GM20431 (cell line): ENCODE data around the gene RASGRF1.

Experiments
- in situ Hi-C: fragments of 300-500 bp; cut with MseI, MboI; formaldehyde crosslinking; loops from one replicate; pipeline ENCODE4 v1.15.0; 2020; ENCODE audit warnings: low sequenced_read_pairs; ENCODE audit not compliant: unreplicated experiment

RASGRF1 gene

GRCh38 chr15:78991879-78992278 is 98.7 kb downstream of the RASGRF1 start:
- in situ Hi-C loops: no loop called here

GRCh38 chr15:78991476-78991875 is 99.1 kb downstream of the RASGRF1 start:
- in situ Hi-C loops: no loop called here

GRCh38 chr15:78990278-78990677 is 100.3 kb downstream of the RASGRF1 start:
- in situ Hi-C loops: no loop called here

- in situ Hi-C loops: no loop called here
Observed at GRCh38 chr15:78989701-78990240, 100.8 kb downstream of the RASGRF1 start.

- in situ Hi-C loops: no loop called here
Observed at GRCh38 chr15:78988361-78988911, 102.1 kb downstream of the RASGRF1 start.

GRCh38 chr15:78987556-78988360 is 102.8 kb downstream of the RASGRF1 start:
- in situ Hi-C loops: no loop called here

GRCh38 chr15:78985859-78986475 is 104.6 kb downstream of the RASGRF1 start:
- in situ Hi-C loops: no loop called here

- in situ Hi-C loops: no loop called here
Observed at GRCh38 chr15:78984041-78984440, 106.5 kb downstream of the RASGRF1 start.

- in situ Hi-C loops: no loop called here
Observed at GRCh38 chr15:78983146-78983918, 107.2 kb downstream of the RASGRF1 start.

GRCh38 chr15:78982736-78983135 is 107.8 kb downstream of the RASGRF1 start:
- in situ Hi-C loops: no loop called here

- in situ Hi-C loops: no loop called here
Observed at GRCh38 chr15:78981532-78982313, 108.9 kb downstream of the RASGRF1 start.

GRCh38 chr15:78979456-78980320 is 110.9 kb downstream of the RASGRF1 start:
- in situ Hi-C loops: no loop called here

- in situ Hi-C loops: no loop called here
Observed at GRCh38 chr15:78978601-78979179, 111.9 kb downstream of the RASGRF1 start.

GRCh38 chr15:78977591-78978347 is 112.8 kb downstream of the RASGRF1 start:
- in situ Hi-C loops: no loop called here

GRCh38 chr15:78977091-78977571 is 113.4 kb downstream of the RASGRF1 start:
- in situ Hi-C loops: no loop called here

GRCh38 chr15:78976691-78977090 is 113.9 kb downstream of the RASGRF1 start:
- in situ Hi-C loops: no loop called here

GRCh38 chr15:78974272-78974918 is 116.2 kb downstream of the RASGRF1 start:
- in situ Hi-C loops: no loop called here
